GM18498 (cell line): ENCODE results near the gene SOWAHA.
"Not testable (repeated sequence)": the region's sequence is repeated elsewhere in the genome, so short reads cannot be mapped to it uniquely, and the experiment has no call there.

Source experiments
- ATAC-seq: cut with Tn5 transposase; IDR thresholded peaks from one replicate; pipeline ENCODE4 v1.9.1; 2021; ENCODE audit warnings: mild to moderate bottlenecking, moderate library complexity; ENCODE audit not compliant: unreplicated experiment

The SOWAHA gene

GRCh38 chr5:132806804-132807162, 6.3 kb upstream of the SOWAHA start:
- not testable (repeated sequence) for ATAC-seq

- no peak for ATAC-seq
Observed at GRCh38 chr5:132807163-132807838, 5.8 kb upstream of the SOWAHA start.

- ATAC-seq = no peak
Observed at GRCh38 chr5:132808448-132808847, 4.7 kb upstream of the SOWAHA start.

- ATAC-seq = no peak
Observed at GRCh38 chr5:132808866-132809265, 4.2 kb upstream of the SOWAHA start.

- ATAC-seq = no peak
Observed at GRCh38 chr5:132810605-132811004, 2.5 kb upstream of the SOWAHA start.

- ATAC-seq = no peak
Observed at GRCh38 chr5:132812123-132812765, 858 bp upstream of the SOWAHA start.

GRCh38 chr5:132813599-132814502, 749 bp downstream of the SOWAHA start:
- ATAC-seq = no peak

GRCh38 chr5:132814503-132815294, 1.6 kb downstream of the SOWAHA start:
- ATAC-seq = no peak

- no peak for ATAC-seq
Observed at GRCh38 chr5:132815454-132815853, 2.4 kb downstream of the SOWAHA start.

GRCh38 chr5:132816083-132816482, 3.0 kb downstream of the SOWAHA start:
- ATAC-seq = no peak

- no peak for ATAC-seq
Observed at GRCh38 chr5:132816554-132816953, 3.5 kb downstream of the SOWAHA start.

GRCh38 chr5:132817011-132817410, 3.9 kb downstream of the SOWAHA start:
- no peak for ATAC-seq

GRCh38 chr5:132819468-132819867, 6.4 kb downstream of the SOWAHA start:
- ATAC-seq = no peak

- ATAC-seq = peak; percentile 82
Observed at GRCh38 chr5:132820162-132820754, 7.2 kb downstream of the SOWAHA start.

GRCh38 chr5:132821350-132821749, 8.2 kb downstream of the SOWAHA start:
- no peak for ATAC-seq

GRCh38 chr5:132821791-132822190, 8.7 kb downstream of the SOWAHA start:
- no peak for ATAC-seq

- ATAC-seq = no peak
Observed at GRCh38 chr5:132822650-132823480, 9.8 kb downstream of the SOWAHA start.

- ATAC-seq = no peak
Observed at GRCh38 chr5:132823481-132824050, 10.5 kb downstream of the SOWAHA start.

- no peak for ATAC-seq
Observed at GRCh38 chr5:132824426-132824825, 11.3 kb downstream of the SOWAHA start.
